ENCODE measurements around the gene ERP44.

GRCh38 chr9:100099722-100100042 lies 882 bp upstream of the ERP44 start:
- TF ChIP-seq CTCF (IDR thresholded peaks at IDR 0.05; ENCODE audit: insufficient read depth, low read length, poor library complexity, severe bottlenecking): no peak
- TF ChIP-seq EZH2phosphoT487 (conservative IDR thresholded peaks at IDR 0.05; ENCODE audit: low read length): no peak
